Fibroblast of skin of left biceps (primary cell): ENCODE results near the gene PLAC1.
A peak's percentile ranks its signal among the peaks of the same experiment; 100 is the strongest.

ENCODE experiments used
- DNase-seq, 2 experiments: peaks; one replicate each; pipeline ENCODE4 v3.0.0-alpha.2; 2013; ENCODE audit warnings: low read depth in 2 of 2

Gene PLAC1

DNA sequence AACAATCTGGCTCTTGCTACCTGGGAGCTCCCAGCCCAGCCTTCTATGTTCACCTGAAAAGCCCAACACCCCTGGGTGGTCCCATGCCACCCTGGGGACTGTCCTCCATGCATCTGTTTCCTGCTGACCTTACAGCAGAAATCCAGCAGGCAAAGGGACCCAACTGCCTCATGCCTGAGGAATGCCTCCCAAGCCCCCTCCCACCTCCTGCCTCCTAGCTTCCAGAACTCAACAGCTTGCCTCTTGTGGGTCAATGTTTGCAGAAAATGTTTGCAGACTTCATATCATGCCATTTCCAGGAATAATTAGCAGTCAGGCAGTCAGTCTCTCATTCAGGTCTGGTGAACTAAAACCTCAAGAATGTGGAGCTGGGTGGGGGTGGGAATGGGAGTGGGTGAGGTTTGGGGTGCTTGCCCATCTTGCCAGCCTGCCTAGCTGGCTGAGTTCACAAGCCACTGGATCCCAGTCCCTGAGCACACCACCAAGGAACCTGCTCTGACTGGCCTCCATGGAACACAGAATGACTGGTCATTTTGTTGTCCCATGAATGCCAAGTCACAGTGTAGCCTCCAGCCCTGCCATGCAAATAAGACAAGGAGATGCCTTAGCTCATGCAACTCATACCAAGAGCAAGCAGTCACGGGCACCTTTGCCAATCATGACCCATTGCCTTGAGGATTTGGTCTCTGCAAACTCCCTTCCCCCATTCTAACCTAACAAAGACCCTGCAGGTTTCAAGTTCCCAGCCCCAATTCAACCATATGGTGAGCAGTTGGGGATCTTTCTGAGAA is 12.1 kb upstream of the PLAC1 start:
- peak; percentile 85 to 86 for DNase-seq

DNA sequence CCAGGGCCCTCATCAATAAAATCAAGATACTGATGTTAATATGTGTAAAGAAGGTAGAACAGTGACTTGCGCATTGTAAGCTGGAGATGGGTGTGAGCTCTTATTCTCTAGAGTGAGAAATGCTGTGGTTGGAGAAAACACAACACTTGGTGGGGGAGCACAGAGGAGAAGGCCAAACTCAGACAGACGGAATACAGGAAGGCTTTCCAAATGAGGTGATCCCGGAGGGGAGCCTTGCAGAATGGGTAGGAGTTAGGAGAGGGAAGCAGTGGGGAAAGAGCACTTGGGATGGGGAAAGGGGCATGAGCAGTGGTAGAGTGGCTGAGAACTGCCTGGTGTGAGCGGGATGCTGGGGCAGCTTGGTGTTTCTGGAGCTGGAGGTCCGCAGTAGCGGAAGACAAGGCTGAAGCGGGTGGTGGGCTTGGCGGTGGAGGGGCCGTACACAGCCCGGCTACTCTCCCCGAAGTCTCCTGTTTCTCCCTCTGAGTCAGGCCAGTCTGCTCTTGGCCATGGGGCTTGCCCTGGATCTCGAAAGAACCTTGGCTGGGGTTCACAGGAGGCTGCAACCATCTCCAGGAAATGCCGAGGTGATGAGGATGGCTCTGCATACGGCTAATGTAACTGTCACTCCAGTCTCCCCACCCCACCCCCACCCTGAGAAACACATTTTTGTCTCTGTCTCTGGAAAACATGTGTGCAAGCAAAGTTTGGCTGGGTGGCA is 11.3 kb upstream of the PLAC1 start:
- peak; percentile 83 to 84 for DNase-seq

DNA sequence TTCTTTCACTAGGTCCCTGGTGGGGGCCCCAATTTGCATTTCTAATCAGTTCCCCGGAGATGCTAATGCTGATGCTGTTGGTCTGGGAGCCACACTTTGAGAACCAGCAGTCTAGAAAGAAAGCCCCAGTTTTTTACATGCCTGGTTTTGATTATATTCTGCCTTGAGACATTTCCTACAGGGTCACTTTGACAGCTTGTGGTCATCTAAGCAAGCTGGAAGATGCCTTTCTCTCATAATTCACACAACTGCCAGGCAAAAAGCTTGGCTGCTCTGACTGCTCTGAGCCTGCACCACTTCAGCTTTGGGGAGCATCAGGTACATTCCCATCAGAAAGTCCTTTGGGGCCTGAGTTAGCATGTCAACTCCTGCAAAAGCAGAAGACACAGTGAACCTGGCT is 5.9 kb upstream of the PLAC1 start:
- no peak for DNase-seq

DNA sequence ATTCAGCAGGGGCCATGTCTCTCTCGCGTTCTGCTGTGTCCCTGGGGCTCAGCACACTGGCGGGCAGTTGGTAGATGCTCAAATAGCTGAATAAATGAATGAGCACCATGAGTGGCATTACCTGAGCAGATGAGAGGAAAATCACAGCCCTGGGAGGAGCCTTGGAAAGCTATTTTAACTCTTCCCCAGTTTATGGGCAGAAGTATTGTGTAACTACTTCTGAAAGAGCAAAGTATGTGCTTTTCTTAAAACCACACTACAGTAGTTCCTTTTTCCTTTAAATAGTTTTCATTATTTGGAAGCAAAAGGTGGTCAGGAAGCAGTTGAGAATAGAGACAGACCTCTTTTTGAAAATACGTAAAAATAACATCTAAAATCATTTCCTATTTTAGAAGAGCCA is 3.0 kb upstream of the PLAC1 start:
- DNase-seq, result no peak

DNA sequence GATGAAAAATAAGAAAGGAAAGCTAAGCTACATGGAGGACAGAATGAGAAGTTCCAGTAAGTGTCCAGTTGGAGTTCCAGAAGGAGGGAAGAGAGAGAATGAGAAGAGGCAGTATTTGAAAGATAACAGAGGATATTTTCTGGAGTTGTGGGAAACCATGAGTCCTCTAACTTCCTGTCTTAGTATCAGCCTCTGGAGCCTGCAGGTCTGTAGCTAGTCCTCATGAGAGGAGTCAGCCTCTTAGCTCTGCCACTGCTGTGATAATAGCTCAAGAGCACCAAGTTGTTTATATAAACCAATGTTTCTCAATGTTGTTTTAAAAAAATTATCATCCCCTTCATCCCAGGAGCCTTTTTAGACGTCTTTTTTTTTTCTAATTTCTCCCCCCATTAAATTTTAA is 2.4 kb upstream of the PLAC1 start:
- DNase-seq, result no peak

DNA sequence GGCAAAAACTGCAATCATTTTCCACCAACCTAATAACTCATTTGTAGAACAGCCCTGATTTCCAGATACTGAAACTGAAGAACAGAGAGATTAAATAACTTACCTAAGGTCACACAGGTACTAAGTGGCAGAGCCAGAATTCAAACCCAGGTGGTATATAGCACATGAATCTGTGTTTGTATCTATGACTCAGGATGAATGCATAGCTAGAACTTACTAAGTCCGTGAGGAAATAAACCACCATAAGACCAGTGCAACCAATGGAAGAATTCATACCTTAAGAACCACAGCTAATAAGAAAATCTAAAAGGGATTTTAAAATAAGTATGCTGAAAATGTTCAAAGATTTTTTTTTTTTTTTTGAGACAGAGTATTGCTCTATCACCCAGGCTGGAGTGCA is 1.5 kb upstream of the PLAC1 start:
- no peak for DNase-seq

DNA sequence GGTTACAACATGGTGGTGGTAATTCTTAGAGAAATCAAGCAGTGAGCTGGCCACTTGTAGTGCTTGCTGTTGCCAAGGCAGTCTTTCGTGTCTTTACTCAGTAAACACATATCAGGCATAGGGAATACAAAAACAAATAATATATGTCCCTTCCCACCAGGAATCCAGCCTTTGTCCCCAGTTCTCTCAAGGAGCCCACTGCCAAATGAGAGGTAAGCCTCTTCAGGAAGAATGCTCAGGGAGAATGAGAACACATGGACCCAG is 421 bp upstream of the PLAC1 start:
- no peak for DNase-seq

DNA sequence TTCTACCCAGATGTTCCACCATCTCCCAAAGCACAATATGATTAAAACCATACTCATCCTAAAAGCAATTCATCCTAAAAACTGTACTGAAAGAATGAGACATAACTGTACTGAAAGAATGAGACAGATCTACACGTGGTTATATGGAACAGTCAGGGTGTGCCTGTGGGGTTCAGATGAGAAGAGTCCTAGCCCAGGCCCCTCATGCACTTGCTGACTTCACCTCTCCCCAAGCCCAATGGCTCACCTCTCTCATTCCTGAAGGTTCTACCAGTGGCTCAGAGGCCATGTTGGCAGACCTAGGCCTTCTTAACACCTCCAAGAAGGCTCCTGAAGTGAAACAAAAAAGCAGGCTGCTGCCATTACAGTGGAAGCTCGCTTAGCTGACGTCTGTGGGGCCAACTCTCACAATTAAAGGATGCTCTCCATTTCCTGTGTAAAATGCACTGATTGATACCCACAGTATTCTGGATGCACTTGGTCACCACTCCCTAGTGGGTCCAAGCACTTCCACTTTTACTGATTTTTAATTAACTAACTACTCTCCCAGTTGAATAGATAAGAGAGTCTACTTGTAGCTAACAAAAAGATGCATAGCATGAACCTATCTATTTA is 3.8 kb downstream of the PLAC1 start:
- DNase-seq, result no peak

DNA sequence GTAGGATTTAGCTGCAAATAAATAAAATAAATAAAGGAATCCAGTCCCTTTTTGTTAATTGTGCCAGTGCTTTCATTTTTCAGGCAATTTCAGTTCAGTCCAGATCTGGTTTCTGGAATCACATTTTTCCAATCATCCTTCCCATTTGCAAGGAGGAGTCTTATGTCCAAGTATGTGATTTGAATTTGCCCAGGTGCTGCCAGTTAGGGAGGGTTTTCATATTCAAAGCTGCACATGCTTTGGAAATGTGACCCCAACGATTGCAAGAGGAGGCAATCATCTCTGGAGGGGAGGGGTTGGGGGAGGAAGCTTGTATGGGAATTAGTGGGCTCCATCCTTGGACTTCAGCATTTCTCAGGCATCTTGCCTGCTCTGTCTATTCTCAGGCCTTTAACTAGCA is 4.4 kb downstream of the PLAC1 start:
- no peak for DNase-seq

DNA sequence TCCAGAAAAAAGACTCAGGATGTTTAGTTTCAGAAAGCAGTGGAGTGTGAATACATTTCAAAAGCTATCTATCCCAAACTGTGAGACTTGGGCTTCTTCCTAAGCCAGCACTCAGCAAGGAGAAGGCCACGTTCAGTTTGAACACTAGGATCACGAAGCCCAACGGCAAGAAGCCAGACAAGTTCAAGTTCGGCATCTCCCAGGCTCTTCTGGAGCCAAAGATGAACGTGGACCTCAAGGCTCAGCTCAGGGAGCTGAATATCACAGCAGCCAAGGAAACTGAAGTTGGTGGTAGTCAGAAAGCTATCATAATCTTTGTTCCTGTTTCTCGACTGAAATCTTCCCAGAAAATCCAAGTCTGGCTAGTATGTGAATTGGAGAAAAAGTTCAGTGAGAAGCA is 7.6 kb downstream of the PLAC1 start:
- no peak for DNase-seq

DNA sequence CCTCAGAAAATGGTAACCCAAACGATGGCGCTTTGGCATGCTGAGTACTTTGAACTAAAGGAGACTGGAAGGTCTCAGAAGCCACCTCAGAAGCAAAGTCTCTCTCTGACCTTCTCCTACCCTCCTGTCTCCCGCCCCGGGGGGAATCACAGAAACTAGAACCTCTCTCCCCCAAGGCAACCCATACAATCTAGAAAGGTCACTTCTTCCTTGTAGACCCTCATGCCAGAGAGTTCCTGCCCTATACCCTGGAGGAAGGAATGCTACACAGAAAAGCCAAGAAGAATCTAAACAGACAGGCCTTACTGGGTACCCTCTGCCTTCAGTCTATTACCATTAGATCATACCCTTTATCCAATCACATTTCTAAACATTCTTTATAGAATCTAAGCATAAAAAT is 8.5 kb downstream of the PLAC1 start:
- DNase-seq, result no peak

DNA sequence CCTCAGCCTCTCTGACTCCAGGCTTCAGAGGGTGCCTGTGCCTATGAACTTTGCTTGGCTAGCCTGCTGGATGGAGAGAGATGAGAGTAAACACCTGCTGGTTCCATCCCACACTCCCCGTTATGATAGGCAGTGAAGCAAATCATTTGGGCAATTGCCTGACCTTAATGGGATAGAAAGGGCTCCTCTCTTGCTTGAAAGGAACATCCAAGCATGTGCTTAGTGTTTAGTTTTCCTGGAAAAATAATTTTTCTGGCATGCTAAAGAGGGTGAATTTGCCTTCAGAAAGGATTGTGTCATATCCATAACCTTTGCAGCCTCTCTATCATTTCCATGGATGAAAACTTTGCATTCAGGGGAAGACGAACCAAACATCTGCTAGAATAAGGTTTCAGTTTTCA is 10.8 kb downstream of the PLAC1 start:
- DNase-seq, result no peak

DNA sequence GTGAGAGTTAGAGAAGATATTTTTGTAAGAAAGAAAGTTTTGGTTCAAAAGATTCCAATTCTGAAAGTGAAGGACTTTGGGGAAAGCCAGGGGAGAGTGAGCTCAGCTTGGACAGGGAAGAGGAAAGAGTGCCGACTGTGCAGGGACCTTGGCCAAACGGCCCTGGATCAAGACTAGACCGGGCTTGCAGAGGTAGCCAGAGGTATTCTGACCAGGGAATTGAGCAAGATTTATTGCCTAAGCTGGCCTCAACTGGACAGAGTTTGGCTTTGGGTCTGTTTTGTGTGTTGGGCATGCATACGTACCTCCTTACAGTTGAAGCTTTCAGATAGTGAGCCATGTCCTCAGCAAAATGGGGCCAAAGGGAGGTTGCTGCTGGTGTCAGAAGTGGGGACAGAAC is 11.6 kb downstream of the PLAC1 start:
- DNase-seq, result no peak

DNA sequence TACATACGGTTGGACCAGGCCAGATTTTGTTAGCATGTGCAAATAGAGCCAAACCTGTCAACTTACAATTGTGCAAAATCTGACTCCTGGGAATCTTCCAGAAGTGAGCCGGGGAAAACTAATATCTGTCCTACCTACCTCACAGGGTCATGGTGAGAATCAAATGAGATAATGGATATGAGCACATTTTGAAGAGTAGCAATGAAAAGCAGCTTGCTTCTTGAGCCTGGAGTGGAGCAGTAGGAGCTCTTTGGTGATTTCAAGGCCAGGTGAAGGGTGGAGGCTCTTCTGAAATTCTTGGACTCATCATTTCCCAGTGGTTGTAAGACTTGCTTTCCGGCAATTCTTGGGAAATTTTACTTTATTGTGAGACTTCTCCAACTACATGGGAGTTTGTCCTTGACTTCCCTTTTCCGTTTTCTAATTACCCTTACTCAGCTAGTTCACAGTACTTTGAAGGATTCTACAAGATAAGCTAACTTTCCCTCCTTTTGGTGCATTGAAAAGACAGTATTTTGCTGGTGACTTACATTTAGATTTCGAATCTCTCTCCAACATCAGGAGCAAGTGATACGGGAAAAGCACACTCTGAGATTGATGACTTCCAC is 12.2 kb downstream of the PLAC1 start:
- no peak for DNase-seq

DNA sequence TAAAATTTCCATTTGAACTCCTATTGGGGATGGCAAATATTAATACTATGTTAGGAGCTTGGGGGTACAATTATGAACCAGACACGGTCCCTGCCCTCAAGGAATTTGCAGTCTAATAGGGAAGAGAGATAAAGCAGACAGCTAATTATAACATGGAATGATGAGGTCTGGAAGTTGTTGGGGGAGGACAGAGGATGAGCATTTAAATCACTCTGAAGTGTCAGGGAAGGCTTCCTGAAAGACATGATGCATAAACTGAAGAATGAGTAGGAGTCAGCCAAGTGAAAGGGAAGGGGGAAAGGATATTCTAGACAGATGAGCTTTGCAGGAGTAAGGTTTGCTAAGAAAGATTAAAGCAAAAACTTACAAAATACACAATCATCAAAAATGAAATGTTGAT is 15.9 kb downstream of the PLAC1 start:
- DNase-seq, result peak in 1 of 2 experiments; percentile 39

DNA sequence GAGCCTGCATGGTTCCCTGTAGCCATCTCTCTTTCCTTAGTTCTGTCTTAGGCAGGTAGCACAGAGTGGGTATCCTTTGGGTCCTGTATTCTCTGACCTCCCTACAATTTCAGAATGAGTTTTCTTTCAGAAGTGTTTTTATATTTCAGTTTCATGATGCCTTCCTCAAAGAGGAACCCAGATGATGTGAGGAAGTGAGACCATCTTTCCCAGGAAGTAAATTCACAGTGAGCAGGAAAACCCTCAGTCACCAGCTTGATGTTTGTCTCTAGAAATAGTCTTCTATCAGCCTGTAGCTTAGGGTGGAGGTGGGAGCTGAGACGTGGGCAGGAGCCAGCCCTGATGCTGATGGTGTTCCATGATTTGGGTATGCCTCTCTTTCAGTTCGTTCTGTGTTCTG is 16.9 kb downstream of the PLAC1 start:
- DNase-seq, result no peak

DNA sequence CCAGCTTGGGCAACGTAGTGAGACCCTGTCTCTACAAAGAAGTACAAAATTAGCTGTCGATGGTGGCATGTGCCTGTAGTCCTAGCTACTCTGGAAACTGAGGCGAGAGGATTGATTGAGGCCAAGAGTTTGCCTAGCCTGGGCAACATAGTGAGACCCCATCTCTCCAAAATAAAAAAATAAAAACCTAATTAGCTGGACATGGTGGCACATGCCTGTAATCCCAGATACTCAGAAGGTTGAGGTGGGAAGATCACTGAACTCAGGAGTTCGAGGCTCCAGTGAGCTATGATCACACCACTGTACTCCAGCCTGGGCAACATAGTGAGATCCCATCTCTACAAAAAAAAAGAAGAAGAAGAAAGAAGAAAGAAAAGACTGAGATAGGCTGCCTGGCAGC is 17.4 kb downstream of the PLAC1 start:
- no peak for DNase-seq

DNA sequence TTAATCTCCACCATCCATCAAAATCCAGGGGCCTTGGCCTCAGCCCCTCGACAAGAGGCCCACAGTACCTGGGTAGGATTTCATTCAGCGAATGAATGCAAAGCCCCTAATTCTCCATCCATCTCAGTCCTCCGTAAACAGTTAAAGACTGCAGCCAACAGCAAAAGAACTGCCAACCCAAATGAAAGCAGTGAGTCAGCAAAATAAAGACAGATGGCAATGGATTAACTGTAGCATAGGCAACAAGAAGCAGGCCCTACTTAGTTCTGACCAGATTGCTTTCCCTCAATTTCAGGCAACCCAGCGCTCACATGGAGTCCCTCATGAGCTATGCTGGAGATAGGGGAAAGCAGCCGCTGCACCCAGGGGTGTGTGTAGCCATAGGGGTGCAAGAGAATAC is 21.4 kb downstream of the PLAC1 start:
- peak in 1 of 2 experiments; percentile 36 for DNase-seq

DNA sequence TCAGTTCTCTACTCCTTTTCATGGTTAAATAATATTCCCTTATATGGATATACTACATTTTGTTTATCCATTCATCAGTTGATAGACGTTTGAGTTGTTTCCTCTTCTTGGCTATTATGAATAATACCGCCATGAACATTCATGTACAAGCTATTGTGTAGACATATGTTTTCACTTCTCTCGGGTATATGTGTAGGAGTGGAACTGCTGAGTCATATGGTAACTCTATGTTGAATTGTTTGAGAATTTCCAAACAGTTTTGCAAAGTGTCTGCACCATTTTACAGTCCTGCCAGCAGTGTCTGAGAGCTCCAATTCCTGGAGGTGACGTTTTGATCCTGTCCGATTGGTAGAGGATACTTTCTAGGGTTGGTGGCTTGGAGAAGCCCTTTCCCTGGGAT is 23.6 kb downstream of the PLAC1 start:
- peak; percentile 71 to 77 for DNase-seq

DNA sequence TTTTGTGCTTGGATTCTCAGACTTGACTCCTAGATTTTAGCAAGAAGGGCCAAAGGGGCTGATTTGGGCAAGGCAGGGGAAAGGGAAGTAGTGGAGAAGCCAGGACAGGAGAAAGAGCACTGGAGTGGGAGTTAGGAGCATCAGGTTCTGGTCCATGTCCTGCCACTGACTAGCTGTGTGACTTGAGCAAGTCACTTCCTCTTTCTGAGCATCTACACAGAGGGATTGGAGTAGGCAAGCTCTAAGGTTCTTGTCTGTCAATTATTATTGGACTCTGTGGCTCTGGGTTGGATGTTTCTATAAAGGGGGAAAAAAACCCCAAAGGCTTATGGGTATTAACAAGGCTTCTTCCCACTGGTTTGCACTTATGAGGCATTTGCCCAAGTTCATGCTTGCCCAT is 24.4 kb downstream of the PLAC1 start:
- DNase-seq, result no peak

DNA sequence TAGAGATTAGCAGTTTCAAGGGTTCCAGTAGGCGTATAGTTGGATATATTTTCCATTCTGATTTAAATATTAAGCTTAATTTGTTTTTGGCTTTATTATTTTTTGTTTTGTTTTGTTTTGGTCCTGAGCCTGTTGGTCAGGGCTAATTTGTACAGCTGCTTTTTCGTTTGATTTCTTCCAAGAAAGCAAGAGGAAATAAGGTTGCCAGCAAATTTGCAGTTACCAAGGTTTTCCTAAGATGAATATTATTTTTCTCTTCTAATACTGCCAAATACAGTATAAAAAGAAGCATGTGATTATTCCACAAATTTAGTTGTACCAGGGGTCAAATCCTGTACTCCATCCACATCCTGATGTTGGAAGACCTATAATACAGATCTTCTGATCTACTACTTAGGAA is 24.9 kb downstream of the PLAC1 start:
- DNase-seq, result no peak

DNA sequence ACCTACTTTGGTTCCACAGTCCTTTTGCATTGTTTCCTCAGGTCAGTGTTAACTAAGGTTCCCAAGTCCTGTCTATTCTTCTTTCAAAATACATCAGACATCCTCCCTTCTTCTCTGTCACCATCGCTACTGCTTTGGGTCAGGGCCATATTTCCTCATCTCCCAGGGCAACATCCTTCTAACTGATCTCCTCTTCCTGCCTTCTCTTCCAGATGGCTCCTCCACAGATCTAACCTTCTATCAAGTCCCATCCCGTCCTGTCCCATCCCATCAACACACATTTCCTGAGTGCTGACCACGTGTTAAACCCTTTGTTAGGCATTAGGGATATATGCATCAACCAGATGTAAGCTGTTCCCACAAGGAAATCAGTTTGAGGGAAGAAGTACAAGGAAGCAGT is 25.9 kb downstream of the PLAC1 start:
- DNase-seq, result no peak
